GM12874 (cell line): ENCODE measurements around the gene TLK1.

Source experiments
- TF ChIP-seq, protein P1 (sequence below): IDR thresholded peaks from 2 replicates; pipeline ENCODE4 v1.5.1; 2011; ENCODE audit warnings: low read depth, mild to moderate bottlenecking, control low read depth, low read length, moderate library complexity; ENCODE audit not compliant: insufficient read depth

The TLK1 gene

DNA sequence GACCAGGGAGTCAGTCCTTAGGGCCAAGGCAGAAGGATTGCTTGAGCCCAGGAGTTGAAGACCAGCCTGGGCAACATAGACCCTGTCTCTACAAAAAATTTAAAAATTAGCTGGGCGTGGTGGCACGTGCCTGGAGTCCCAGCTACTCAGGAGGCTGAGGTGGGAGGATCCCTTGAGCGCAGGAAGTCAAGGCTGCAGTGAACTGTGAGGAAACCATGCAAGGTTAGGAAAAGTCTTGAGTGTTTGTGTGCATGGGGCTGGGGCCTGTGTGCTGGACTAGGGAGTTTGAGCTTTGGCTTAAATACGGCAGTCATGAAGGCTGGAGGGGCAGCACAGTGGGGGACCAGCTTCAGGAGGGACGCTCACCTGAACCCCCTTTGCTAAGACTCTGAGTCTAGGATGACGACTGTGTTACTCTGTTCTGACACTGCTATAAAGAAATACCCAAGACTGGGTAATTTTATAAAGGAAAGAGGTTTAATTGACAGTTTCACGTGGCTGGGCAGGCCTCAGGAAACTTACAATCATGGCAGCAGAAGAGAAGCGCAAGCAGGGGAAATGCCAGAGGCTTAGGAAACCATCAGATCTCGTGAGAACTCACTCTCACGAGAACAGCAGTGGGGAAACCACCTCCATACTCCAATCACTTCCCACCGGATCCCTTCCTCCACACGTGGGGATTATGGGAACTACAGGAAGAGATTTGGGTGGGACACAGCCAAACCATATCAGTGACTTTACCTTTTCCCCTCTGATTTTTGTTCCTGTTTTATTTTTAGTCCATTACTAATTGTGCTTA is 192.3 kb downstream of the TLK1 start:
- TF ChIP-seq, protein P1, sequence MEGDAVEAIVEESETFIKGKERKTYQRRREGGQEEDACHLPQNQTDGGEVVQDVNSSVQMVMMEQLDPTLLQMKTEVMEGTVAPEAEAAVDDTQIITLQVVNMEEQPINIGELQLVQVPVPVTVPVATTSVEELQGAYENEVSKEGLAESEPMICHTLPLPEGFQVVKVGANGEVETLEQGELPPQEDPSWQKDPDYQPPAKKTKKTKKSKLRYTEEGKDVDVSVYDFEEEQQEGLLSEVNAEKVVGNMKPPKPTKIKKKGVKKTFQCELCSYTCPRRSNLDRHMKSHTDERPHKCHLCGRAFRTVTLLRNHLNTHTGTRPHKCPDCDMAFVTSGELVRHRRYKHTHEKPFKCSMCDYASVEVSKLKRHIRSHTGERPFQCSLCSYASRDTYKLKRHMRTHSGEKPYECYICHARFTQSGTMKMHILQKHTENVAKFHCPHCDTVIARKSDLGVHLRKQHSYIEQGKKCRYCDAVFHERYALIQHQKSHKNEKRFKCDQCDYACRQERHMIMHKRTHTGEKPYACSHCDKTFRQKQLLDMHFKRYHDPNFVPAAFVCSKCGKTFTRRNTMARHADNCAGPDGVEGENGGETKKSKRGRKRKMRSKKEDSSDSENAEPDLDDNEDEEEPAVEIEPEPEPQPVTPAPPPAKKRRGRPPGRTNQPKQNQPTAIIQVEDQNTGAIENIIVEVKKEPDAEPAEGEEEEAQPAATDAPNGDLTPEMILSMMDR, result no peak

DNA sequence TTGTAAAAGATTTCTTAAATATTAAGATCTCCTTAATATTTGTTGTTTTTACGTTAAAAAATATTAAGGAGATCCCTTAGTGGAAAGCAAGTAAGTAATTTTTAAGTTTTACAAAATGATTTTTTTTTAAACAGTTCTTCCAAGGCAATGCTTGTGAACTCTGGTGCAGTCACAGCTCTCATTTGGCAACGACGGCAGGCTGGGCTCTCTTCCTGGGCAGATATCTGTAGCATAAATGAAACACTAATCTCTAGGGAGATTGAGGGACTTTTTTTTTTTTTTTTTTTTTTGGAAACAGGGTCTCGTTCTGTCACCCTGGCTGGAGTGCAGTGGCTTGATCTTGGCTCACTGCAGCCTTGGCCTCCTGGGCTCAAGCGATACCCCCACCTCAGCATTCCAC is 193.1 kb downstream of the TLK1 start:
- TF ChIP-seq, protein P1, result no peak

DNA sequence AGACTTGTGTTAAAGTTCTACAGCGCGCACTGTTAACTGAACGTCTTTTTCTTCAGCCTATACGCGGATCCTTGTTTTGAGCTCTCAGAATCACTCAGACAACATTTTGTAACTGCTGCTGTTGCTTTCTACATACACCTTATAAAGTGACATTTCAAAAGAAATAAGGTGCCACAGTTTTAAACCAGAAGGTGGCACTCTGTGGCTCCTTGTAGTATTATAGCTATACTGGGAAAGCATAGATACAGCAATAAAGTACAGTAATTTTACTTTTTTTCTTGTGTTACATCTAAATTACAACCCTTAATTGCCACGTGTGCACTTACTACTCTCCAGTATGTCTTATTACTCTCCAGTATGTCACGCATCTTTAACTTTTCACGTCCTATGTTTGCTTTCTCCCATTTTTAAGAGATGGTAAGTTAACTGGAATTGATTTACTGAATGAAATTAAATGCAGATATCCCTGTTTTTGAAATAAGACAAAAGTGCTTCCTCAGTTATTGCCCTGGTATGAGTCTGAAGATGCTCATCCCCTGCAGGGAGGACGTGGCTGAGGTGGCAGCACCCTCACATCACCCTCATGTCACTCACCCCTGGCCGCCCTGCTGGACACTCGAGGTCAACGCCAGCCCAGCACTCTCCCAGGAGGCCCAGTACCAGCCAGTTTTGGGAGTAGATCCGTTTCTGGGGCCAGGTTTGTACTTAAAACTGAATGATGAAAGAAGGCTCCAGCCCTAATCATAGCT is 193.9 kb downstream of the TLK1 start:
- TF ChIP-seq, protein P1, result 0 out of 2 replicates have a peak, but pooled peaks have one; percentile 15

DNA sequence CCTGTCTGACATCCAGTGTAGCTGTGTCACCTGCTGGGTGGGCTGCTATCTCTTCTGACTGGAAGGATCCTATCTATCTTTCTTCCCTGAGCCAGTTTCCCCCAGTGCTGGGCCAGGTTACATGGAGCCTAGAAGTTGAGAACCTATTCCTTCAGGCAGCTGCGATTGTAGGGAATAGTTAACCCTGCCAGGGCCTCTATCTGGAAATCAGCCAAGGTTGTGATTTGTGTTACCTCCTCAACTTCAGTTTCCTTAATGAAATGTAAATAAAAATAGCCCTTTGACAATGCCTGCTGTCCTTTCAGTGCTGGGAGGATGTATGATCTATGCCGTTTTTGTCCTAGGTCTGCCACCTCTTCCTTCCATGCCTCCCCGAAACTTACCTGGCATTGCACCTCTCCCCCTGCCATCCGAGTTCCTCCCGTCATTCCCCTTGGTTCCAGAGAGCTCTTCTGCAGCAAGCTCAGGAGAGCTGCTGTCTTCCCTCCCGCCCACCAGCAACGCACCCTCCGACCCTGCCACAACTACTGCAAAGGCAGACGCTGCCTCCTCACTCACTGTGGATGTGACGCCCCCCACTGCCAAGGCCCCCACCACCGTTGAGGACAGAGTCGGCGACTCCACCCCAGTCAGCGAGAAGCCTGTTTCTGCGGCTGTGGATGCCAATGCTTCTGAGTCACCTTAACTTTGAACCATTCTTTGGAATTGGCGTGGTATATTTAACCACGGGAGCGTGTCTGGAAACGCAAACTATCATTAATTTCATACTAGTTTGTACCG is 195.1 kb downstream of the TLK1 start:
- TF ChIP-seq, protein P1, result no peak

DNA sequence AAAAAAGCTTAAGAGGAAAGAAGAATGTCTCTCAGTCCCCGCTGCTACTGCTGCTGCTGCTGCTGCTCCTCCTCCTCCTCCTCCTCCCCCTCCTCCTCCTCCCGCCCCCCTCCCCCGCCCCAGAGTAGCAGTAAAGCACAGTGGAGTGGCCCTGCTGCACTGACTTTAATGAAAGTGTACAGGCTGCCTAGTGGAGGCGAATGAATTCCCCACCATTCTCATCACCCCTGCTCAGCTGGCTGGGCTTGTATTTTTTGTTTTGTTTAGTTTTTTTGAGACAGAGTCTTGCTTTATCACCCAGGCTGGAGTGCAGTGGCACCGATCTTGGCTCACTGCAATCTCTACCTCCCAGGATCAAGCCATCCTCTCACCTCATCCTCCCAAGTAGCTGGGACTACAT is 197.3 kb downstream of the TLK1 start:
- TF ChIP-seq, protein P1, result no peak

DNA sequence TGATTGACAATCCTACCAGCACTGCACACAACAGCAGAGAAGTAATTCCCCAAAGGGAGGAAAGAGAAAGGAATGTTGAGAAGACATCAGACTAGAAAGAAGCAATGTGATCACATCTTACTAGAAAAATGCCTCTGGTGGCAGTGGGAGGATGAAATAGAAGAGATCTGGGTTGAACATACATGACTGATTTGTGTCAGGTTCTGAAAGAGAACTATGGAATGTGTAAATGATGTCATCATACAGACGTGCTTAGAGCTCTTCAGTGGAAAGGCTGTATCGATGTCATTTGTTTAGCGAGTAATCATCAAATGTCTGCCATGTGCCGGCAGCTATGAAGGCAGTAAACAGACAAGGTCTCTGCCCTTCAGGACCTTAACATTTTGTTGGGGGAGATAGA is 206.8 kb downstream of the TLK1 start:
- TF ChIP-seq, protein P1, result no peak

DNA sequence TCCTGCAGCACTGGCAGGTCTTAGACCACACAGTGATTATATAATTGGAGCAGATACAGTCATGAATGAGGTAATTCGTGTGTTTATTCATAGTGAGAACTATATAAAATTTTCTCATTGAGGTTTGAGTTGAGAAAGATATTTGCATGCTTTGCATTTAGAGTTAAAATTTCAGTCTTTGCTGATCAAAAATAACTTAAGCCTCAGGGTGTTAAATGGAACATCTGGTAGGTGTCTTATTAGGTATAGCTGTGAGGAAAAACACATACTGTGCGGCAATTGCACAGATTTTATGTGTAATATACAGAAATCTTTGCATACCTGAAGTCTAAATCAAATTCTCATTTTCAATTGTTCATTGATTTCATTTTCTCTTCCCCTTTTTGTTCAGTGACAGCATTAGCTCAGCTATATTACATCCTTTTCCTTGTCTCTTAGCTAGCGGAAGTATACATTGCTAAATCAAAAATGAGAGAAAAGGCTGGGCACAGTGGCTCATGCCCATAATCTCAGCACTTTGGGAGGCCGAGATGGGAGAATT is 210.4 kb downstream of the TLK1 start:
- TF ChIP-seq, protein P1, result no peak
